Nephron (organoid): ENCODE results near the gene KRT33A.
A peak's percentile ranks its signal among the peaks of the same experiment; 100 is the strongest.

Experiments
- H3K27ac Mint-ChIP-seq, 3 experiments: 2 replicates each; pipeline ENCODE4 v1.8.0; 2020; ENCODE audit warnings: mixed read lengths in 3 of 3, mild to moderate bottlenecking in 2 of 3, moderate library complexity in 1 of 3
- H3K27me3 Mint-ChIP-seq: 2 replicates; pipeline ENCODE4 v1.8.0; 2021; ENCODE audit warnings: low read depth, mild to moderate bottlenecking, moderate library complexity, mixed read lengths
- H3K36me3 Mint-ChIP-seq: 2 replicates; pipeline ENCODE4 v1.8.0; 2020; ENCODE audit warnings: low read depth, mixed read lengths
- H3K4me1 Mint-ChIP-seq: 2 replicates; pipeline ENCODE4 v1.8.0; 2020; ENCODE audit warnings: mixed read lengths
- H3K4me3 Mint-ChIP-seq, 3 experiments: 2 replicates each; pipeline ENCODE4 v1.8.0; 2020; ENCODE audit warnings: mild to moderate bottlenecking in 3 of 3, mixed read lengths in 3 of 3, moderate library complexity in 2 of 3
- H3K9me3 Mint-ChIP-seq: 2 replicates; pipeline ENCODE4 v1.8.0; 2020; ENCODE audit warnings: mixed read lengths
- CTCF ChIP-seq, 3 experiments: fragments of 200-600 bp; sonication (generic); IDR thresholded peaks; one replicate each; pipeline ENCODE4 v1.5.0; 2021; ENCODE audit warnings: antibody characterized with exemption in 3 of 3; ENCODE audit not compliant: unreplicated experiment in 3 of 3

KRT33A gene

GRCh38 chr17:41325126-41325525 lies 25.5 kb downstream of the KRT33A start:
- H3K4me1 Mint-ChIP-seq: peaks cover 5% of the 10 kb centered on the region
- no peaks in the 10 kb centered on the region for H3K36me3 Mint-ChIP-seq
- H3K27me3 Mint-ChIP-seq: peaks cover 4% of the 10 kb centered on the region
- no peak overlapping the region for H3K4me3 Mint-ChIP-seq
- H3K9me3 Mint-ChIP-seq: peaks cover 1% of the 10 kb centered on the region
- no peak overlapping the region for H3K27ac Mint-ChIP-seq
- no peak for TF ChIP-seq CTCF (IDR thresholded peaks at IDR 0.05; ENCODE audit: unreplicated experiment in 3 of 3)

- Mint-ChIP-seq H3K9me3 (peaks cover 8% of the 10 kb centered on the region), H3K4me1 (peaks cover 1% of the 10 kb centered on the region), H3K4me3 (no peak overlapping the region), H3K36me3 (no peaks in the 10 kb centered on the region), H3K27ac (no peak overlapping the region), H3K27me3 (peaks cover 4% of the 10 kb centered on the region)
- TF ChIP-seq CTCF (IDR thresholded peaks at IDR 0.05; ENCODE audit: unreplicated experiment in 3 of 3): peak in 1 of 3 experiments; percentile 27
These were observed 26.2 kb downstream of the KRT33A start for GRCh38 chr17:41324180-41325075.

GRCh38 chr17:41322903-41323895 lies 27.4 kb downstream of the KRT33A start:
- no peak for TF ChIP-seq CTCF (IDR thresholded peaks at IDR 0.05; ENCODE audit: unreplicated experiment in 3 of 3)
- Mint-ChIP-seq H3K9me3 (peaks cover 14% of the 10 kb centered on the region), H3K4me3 (no peak overlapping the region), H3K4me1 (no peaks in the 10 kb centered on the region), H3K27me3 (peaks cover 4% of the 10 kb centered on the region), H3K27ac (peak overlapping the region in 1 of 3 experiments; percentile 22), H3K36me3 (no peaks in the 10 kb centered on the region)

GRCh38 chr17:41322094-41322902 lies 28.3 kb downstream of the KRT33A start:
- Mint-ChIP-seq H3K27ac (peak overlapping the region in 2 of 3 experiments; percentile 22 to 43), H3K4me3 (no peak overlapping the region), H3K36me3 (no peaks in the 10 kb centered on the region), H3K9me3 (peaks cover 14% of the 10 kb centered on the region), H3K4me1 (no peaks in the 10 kb centered on the region), H3K27me3 (peaks cover 4% of the 10 kb centered on the region)
- TF ChIP-seq CTCF (IDR thresholded peaks at IDR 0.05; ENCODE audit: unreplicated experiment in 3 of 3): peak; percentile 81 to 89 (median 82)

- H3K4me1 Mint-ChIP-seq: no peaks in the 10 kb centered on the region
- TF ChIP-seq CTCF (IDR thresholded peaks at IDR 0.05; ENCODE audit: unreplicated experiment in 3 of 3): no peak
- H3K4me3 Mint-ChIP-seq: no peak overlapping the region
- H3K27me3 Mint-ChIP-seq: peaks cover 5% of the 10 kb centered on the region
- peaks cover 14% of the 10 kb centered on the region for H3K9me3 Mint-ChIP-seq
- no peaks in the 10 kb centered on the region for H3K36me3 Mint-ChIP-seq
- H3K27ac Mint-ChIP-seq: no peak overlapping the region
These were observed 32.4 kb downstream of the KRT33A start for GRCh38 chr17:41318231-41318630.
